BE2C (cell line): ENCODE data around the gene GTF2IRD1.
"Not testable (repeated sequence)": the region's sequence is repeated elsewhere in the genome, so short reads cannot be mapped to it uniquely, and the experiment has no call there.

Source experiments
- DNase-seq: peaks from one replicate; pipeline ENCODE4 v3.0.0-alpha.2; 2020
- H3K27me3 ChIP-seq: fragments of 250-450 bp; sonication (Bioruptor Pico); 2 replicates; pipeline ENCODE4 v1.5.1; 2020; ENCODE audit warnings: mild to moderate bottlenecking
- H3K36me3 ChIP-seq: fragments of 250-450 bp; sonication (Bioruptor Pico); 2 replicates; pipeline ENCODE4 v1.5.1; 2020; ENCODE audit warnings: mild to moderate bottlenecking
- H3K4me1 ChIP-seq: fragments of 250-450 bp; sonication (Bioruptor Pico); 2 replicates; pipeline ENCODE4 v1.5.1; 2020
- H3K4me3 ChIP-seq: 2 replicates; pipeline ENCODE4 v1.5.1; 2011; ENCODE audit warnings: low read depth, low read length
- H3K9me3 ChIP-seq: fragments of 250-450 bp; sonication (Bioruptor Pico); 2 replicates; pipeline ENCODE4 v1.5.1; 2020
- CTCF ChIP-seq: IDR thresholded peaks from 2 replicates; pipeline ENCODE4 v1.5.1; 2012; ENCODE audit warnings: mild to moderate bottlenecking, low read depth, low read length

GTF2IRD1 gene

GRCh38 chr7:74482197-74482467, 28.4 kb downstream of the GTF2IRD1 start:
- Histone ChIP-seq H3K36me3 (no peaks in the 10 kb centered on the region), H3K4me3 (no peak overlapping the region), H3K27me3 (no peaks in the 10 kb centered on the region), H3K4me1 (peaks cover 28% of the 10 kb centered on the region), H3K9me3 (no peaks in the 10 kb centered on the region)
- DNase-seq, result no peak
- no peak for TF ChIP-seq CTCF

DNA sequence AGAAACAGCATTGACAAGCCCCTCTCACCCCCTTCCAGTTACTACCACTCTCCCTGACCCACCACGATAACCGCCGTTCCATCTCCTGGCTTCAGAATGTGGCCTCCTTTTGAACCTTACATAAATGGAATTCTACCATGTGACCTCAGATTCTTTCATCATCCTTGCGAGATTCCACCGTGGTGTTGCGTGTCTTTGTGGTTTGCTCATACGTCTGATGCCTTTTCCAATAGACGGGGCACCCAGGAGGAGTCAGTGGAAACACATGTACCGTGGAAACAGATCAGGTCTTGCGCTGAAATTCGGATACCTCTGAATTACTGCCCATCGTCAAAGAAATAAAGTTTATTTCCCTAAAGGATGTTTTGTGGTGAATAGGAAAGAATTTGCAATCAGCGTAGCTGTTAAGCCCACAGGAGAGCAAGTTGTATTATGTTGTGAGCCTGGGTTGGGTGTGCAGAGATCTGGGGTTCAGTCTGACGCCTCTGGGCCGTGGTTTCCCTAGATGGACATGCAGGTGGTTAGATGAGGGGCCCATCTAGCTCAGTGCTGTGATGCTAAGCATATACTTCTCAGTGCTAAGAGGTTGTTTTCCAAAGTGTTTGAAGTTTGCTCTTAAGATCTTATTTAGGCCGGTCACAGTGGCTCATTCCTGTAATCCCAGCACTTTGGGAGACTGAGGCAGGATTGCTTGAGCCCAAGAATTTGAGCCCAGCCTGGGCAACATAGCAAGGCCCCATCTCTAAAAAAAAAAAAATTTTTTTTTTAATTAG, 29.1 kb downstream of the GTF2IRD1 start:
- H3K9me3 ChIP-seq, result no peaks in the 10 kb centered on the region
- peaks cover 24% of the 10 kb centered on the region for H3K4me1 ChIP-seq
- DNase-seq, result no peak
- no peak overlapping the region for H3K4me3 ChIP-seq
- no peaks in the 10 kb centered on the region for H3K36me3 ChIP-seq
- no peak for TF ChIP-seq CTCF
- H3K27me3 ChIP-seq, result no peaks in the 10 kb centered on the region

DNA sequence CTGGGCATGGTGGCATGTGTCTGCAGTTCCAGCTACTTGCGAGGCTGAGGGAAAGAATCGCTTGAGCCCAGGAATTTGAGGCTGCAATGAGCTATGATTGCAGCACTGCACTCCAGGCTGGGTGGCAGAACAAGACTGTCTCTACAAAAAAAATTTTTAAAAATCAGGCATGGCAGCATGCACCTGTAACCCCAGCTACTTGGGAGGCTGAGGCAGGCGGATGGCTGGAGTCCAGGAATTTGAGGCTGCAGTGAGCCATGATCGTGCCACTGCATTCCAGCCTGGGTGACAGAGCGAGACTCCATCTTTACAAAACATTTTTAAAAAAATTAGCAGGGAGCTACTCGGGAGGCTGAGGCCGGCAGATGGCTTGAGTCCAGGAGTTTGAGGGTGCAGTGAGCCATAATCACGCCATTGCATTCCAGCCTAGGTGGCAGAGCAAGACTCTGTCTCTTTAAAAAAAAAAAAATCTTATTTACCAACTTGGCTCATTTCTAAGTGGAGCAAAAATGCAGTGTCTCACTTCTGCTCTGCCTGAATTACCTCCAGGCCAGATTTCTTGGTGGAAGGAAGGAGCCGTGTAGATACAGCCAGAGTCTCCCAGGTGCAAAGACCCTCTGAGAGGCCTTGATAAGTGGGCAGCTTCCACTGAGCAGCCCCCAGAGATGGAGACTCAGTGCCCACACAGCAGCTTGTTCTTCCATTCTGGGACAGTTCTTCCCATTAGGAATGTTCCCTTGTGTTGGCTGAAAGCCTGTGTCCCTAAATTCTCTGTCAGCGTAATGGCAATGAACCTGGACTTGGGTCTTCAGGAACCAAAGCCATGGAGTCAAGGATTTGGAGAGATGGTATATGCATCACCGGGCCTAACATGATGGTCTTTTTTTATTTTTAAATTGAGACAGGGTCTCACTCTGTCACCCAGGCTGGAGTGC, 30.0 kb downstream of the GTF2IRD1 start:
- Histone ChIP-seq H3K27me3 (no peaks in the 10 kb centered on the region), H3K4me3 (no peak overlapping the region), H3K4me1 (peaks cover 19% of the 10 kb centered on the region), H3K36me3 (no peaks in the 10 kb centered on the region), H3K9me3 (no peaks in the 10 kb centered on the region)
- DNase-seq, result no peak
- no peak for TF ChIP-seq CTCF

DNA sequence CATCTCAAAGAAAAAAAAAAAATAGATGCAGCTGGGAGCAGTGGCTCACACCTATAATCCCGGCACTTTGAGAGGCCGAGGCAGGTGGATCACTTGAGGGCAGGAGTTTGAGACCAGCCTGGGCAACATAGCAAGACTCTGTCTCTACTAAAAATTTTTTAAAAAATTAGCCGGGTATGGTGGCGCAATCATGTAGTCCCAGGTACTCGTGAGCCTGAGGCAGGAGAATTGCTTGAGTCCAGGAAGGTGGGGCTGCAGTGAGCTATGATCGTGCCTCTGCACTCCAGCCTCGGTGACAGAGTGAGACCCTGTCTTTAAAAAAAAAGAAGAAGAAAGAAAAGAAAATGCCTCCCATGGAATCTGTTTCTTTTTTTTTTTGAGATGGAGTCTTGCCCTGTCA, 31.9 kb downstream of the GTF2IRD1 start:
- H3K36me3 ChIP-seq, result no peaks in the 10 kb centered on the region
- H3K27me3 ChIP-seq, result no peaks in the 10 kb centered on the region
- H3K9me3 ChIP-seq, result no peaks in the 10 kb centered on the region
- no peak overlapping the region for H3K4me3 ChIP-seq
- DNase-seq, result no peak
- H3K4me1 ChIP-seq, result peaks cover 11% of the 10 kb centered on the region
- no peak for TF ChIP-seq CTCF

GRCh38 chr7:74488518-74489030, 34.9 kb downstream of the GTF2IRD1 start:
- not testable (repeated sequence) for H3K4me1 ChIP-seq, H3K4me3 ChIP-seq, H3K36me3 ChIP-seq, H3K27me3 ChIP-seq, DNase-seq, H3K9me3 ChIP-seq

DNA sequence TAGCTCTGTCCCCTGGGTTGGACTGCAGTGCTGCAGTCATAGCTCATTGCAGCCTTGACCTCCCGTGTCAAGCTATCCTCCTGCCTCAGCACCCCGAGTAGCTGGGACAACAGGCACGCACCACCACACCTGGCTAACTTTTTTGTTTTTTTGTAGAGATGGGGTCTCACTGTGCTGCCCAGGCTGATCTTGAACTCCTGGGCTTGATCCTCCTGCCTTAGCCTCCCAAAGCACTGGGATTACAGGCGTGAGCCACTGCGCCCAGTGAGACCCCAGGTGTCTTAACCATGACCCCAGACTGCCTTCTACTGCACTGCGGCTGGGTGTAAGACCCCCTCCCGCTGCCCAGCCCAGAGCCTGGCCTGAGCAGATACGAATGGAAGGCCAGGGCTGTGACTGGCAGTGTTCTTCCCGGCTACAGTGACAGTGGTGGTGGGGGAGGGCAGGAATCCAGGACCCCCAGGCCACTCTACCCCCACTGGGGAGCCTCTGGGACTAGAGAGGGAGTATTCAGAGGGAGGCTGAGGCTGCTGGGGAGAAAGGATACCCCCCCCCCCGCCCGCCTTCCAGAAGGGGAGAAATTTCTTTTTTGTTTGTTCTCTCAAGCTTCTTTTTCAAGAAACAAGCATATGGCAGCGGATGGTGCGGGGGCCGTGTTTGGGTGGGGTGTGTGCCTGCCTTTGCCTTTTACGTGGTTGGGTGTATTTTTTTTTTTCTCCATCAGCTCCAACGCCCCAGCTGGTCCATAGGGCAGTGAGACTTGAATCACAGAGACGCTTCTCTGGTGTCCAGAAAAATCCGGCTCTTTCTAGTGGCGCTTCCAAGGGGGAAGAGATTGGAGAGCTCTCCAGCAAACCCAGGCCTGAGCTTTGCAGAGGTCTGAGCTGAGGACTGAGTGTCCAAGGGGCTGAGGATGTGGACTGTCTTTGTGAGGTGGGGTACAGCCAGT, 36.6 kb downstream of the GTF2IRD1 start:
- no peaks in the 10 kb centered on the region for H3K27me3 ChIP-seq
- TF ChIP-seq CTCF, result no peak
- H3K4me3 ChIP-seq, result no peak overlapping the region
- H3K4me1 ChIP-seq, result no peaks in the 10 kb centered on the region
- H3K36me3 ChIP-seq, result peaks cover 3% of the 10 kb centered on the region; the same call in 1 of the 2 replicates
- peaks cover 4% of the 10 kb centered on the region for H3K9me3 ChIP-seq
- no peak for DNase-seq

- not testable (repeated sequence) for H3K27me3 ChIP-seq, DNase-seq, H3K4me1 ChIP-seq
Observed at GRCh38 chr7:74491490-74491889, 37.8 kb downstream of the GTF2IRD1 start.

More at GRCh38 chr7:74491490-74491889, 37.8 kb downstream of the GTF2IRD1 start:
- H3K9me3 ChIP-seq, H3K36me3 ChIP-seq, H3K4me3 ChIP-seq: not testable (repeated sequence)
